ENCODE results near the gene GSC2. TPM values are rescaled to one million over a fixed set of nuclear protein-coding genes. Genes with fewer than 3 reads are reported as not detected.

Gene GSC2
- total and polyA plus RNA-seq, 2 of the 8 experiments (the other 6 are each of a cell fraction or from before 2014, with no cell fraction given) = 0.17 to 0.48 TPM

- Histone ChIP-seq H3K36me3 (ENCODE audit: control insufficient read depth in 2 of 4, insufficient read depth in 4 of 4, low read length in 3 of 4) (peaks cover 10 to 38% (median 34%) of the 10 kb centered on the region in 4 experiments; a peak in 6 of 8 replicates), H3K18ac (ENCODE audit: extremely low read depth, low read length) (no peak overlapping the region), H3K56ac (replicated peaks; ENCODE audit: insufficient read length, low read depth, low read length) (no peak overlapping the region), H3K9ac (replicated peaks in 1 of 4; ENCODE audit: extremely low read depth in 1 of 4, low read depth in 3 of 4, low read length in 3 of 4) (no peak overlapping the region), H3K9me3 (ENCODE audit: insufficient read depth in 2 of 2, low read depth in 1 of 2, low read length in 1 of 2) (no peaks in the 10 kb centered on the region), H3K79me1 (ENCODE audit: low read depth, low read length) (no peaks in the 10 kb centered on the region), H3K27me3 (replicated peaks in 1 of 4; ENCODE audit: control insufficient read depth in 3 of 4, extremely low read depth in 1 of 4, insufficient read depth in 3 of 4, low read length in 3 of 4) (no peaks in the 10 kb centered on the region), H3K79me2 (ENCODE audit: control insufficient read depth in 1 of 2, insufficient read depth in 2 of 2, low read length in 2 of 2) (no peaks in the 10 kb centered on the region), H2BK120ac (replicated peaks; ENCODE audit: low read depth, low read length) (no peak overlapping the region), H4K91ac (replicated peaks; ENCODE audit: insufficient read length, low read length) (no peak overlapping the region), H4K20me1 (replicated peaks in 1 of 2; ENCODE audit: control insufficient read depth in 1 of 2, insufficient read depth in 2 of 2, low read length in 2 of 2) (peaks cover 2 to 3% of the 10 kb centered on the region in 2 experiments), H2BK20ac (ENCODE audit: low read length) (no peak overlapping the region), H3K4me2 (ENCODE audit: insufficient read depth in 1 of 2, low read depth in 2 of 2, low read length in 2 of 2) (no peak overlapping the region), H3K23ac (ENCODE audit: insufficient read length) (no peak overlapping the region), H3K14ac (ENCODE audit: insufficient read length) (no peak overlapping the region), H4K5ac (ENCODE audit: insufficient read length, low read depth, low read length) (no peak overlapping the region), H4K8ac (ENCODE audit: extremely low read depth, insufficient read depth, low read length) (no peak overlapping the region), H2BK5ac (ENCODE audit: low read depth, low read length) (peak overlapping the region; percentile 39; the same call in 1 of the 2 replicates), H3K27ac (ENCODE audit: low read depth, low read length) (no peak overlapping the region), H3K4me1 (replicated peaks in 1 of 4; ENCODE audit: control insufficient read depth in 3 of 4, insufficient read depth in 4 of 4, low read length in 3 of 4) (no peaks in the 10 kb centered on the region), H2BK12ac (ENCODE audit: low read depth, low read length) (no peak overlapping the region), H2AK5ac (ENCODE audit: low read depth, low read length) (no peak overlapping the region), H2AFZ (ENCODE audit: low read length) (no peak overlapping the region), H3K4me3 (ENCODE audit: extremely low read depth in 1 of 4, insufficient read depth in 2 of 4, low read depth in 3 of 4, low read length in 4 of 4) (no peak overlapping the region), H2BK15ac (ENCODE audit: low read length) (no peak overlapping the region), H3K23me2 (ENCODE audit: low read depth, low read length) (no peaks in the 10 kb centered on the region), H3K4ac (replicated peaks; ENCODE audit: insufficient read length, low read depth, low read length) (no peak overlapping the region)
- ChIA-PET POLR2A (ENCODE audit: partially characterized antibody) (interaction anchor here (1.1 kb wide), 1 partner anchor 15 kb away, joined by 5 read pairs; the partner anchor contains the start of gene DGCR2), CTCF (ENCODE audit: partially characterized antibody) (interaction anchor here (1.2 kb wide), 1 partner anchor 11 kb away, joined by 3 read pairs; no protein-coding TSS in a partner anchor)
- FAIRE-seq (no peak), DNase-seq (ENCODE audit: low read depth in 1 of 2, low spot score in 2 of 2) (no peak)
- WGBS, 2 experiments (ENCODE audit: extremely low coverage in 1 of 2, insufficient coverage in 1 of 2, insufficient read length in 1 of 2, insufficient replicate concordance in 2 of 2, low coverage in 1 of 2, low lambda C conversion rate in 2 of 2, missing lambda C conversion rate in 1 of 2) = 91% methylated on average over 11 of the region's 11 CpGs; no CpG with 5 or more reads in 1 of the 2 experiments
- TF ChIP-seq EGR1 (IDR thresholded peaks at IDR 0.05; ENCODE audit: borderline replicate concordance, low read depth, low read length) (no peak), RBBP5 (IDR thresholded peaks at IDR 0.05; ENCODE audit: borderline replicate concordance, low read depth, low read length) (no peak), RAD21 (IDR thresholded peaks at IDR 0.05 in 1 of 2, conservative IDR thresholded peaks at IDR 0.05 in 1 of 2; ENCODE audit: low read depth in 2 of 2, low read length in 2 of 2) (no peak), SAP30 (IDR thresholded peaks at IDR 0.05; ENCODE audit: insufficient read depth, insufficient replicate concordance, low read length) (no peak), ASH2L (IDR thresholded peaks at IDR 0.05; ENCODE audit: low read length) (no peak), KDM4A (IDR thresholded peaks at IDR 0.05; ENCODE audit: low read depth, low read length, severe bottlenecking) (no peak), RXRA (IDR thresholded peaks at IDR 0.05; ENCODE audit: insufficient read depth, low read depth, low read length) (no peak), CBX5 (IDR thresholded peaks at IDR 0.05; ENCODE audit: low read depth, low read length) (no peak), POLR2A (IDR thresholded peaks at IDR 0.05; ENCODE audit: control extremely low read depth in 1 of 2, low read depth in 2 of 2, low read length in 2 of 2) (no peak), SIRT6 (IDR thresholded peaks at IDR 0.05; ENCODE audit: low read length) (no peak)
- TF ChIP-seq, protein P1, sequence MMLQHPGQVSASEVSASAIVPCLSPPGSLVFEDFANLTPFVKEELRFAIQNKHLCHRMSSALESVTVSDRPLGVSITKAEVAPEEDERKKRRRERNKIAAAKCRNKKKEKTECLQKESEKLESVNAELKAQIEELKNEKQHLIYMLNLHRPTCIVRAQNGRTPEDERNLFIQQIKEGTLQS (IDR thresholded peaks at IDR 0.05; ENCODE audit: insufficient read depth, low read depth, low read length) = no peak
Measured at GRCh38 chr22:19137384-19138216, 12.5 kb downstream of the GSC2 start.

Measured in H1 (cell line).